Body of pancreas (tissue), 4 donors: ENCODE results near the gene ADIPOR2. TPM values are rescaled to one million over a fixed set of nuclear protein-coding genes. Genes with fewer than 3 reads are reported as not detected.

ENCODE experiments used
- ATAC-seq: fragments of 150-250 bp; one replicate; pipeline ENCODE4 v1.9.1; 2016
- DNase-seq, 4 donors: peaks; one replicate each; pipeline ENCODE4 v3.0.0-alpha.2; 2019
- H3K27ac ChIP-seq, 4 donors: fragments of 200-600 bp; sonication (generic); 1 replicate in 3 of 4; 2 replicates in 1 of 4; pipeline versions ENCODE4 v1.5.1 to v1.6.1; 2016 to 2019; ENCODE audit warnings: mild to moderate bottlenecking in 1 of 4, mixed read lengths in 1 of 4, moderate library complexity in 1 of 4
- H3K27me3 ChIP-seq, 2 donors: fragments of 200-600 bp; sonication (generic); one replicate each; pipeline ENCODE4 v1.6.0; 2016; ENCODE audit warnings: mild to moderate bottlenecking in 1 of 2
- H3K36me3 ChIP-seq, 2 donors: fragments of 200-600 bp; sonication (generic); replicated peaks in 1 of 2; 2 replicates each; pipeline ENCODE4 v1.5.1; 2016; ENCODE audit warnings: low read depth in 2 of 2; ENCODE audit not compliant: insufficient read depth in 1 of 2
- H3K4me1 ChIP-seq: fragments of 200-600 bp; sonication (generic); one replicate; pipeline ENCODE4 v1.6.0; 2016
- H3K4me3 ChIP-seq, 2 donors: fragments of 200-600 bp; sonication (generic); 1 replicate in 1 of 2; 2 replicates in 1 of 2; pipeline ENCODE4 v1.5.1; 2016 to 2019
- H3K9me3 ChIP-seq, 3 donors: fragments of 200-600 bp; sonication (generic); 1 replicate in 2 of 3; 2 replicates in 1 of 3; pipeline ENCODE4 v1.5.1; 2016
- POLR2A ChIP-seq, 3 donors: fragments of 450-650 bp; IDR thresholded peaks; one replicate each; pipeline ENCODE4 v1.6.1; 2016; ENCODE audit warnings: antibody characterized with exemption in 3 of 3, mild to moderate bottlenecking in 2 of 3
- WGBS, 2 donors: methylation state at CpG; one replicate each; pipeline ENCODE4 v1.1.5; 2017; 5-methylcytosine and 5-hydroxymethylcytosine counted together
- intact Hi-C: fragments of 100-400 bp; cut with DNase I; formaldehyde crosslinking; loops from one replicate; pipeline ENCODE4 v1.15.1; 2023
- total RNA-seq, 2 donors: library from RNA; depleted of rRNA; stranded (reverse); fragments of >200 nt; gene quantifications; one replicate each; pipeline ENCODE4 v1.1.0, GENCODE V29; 2016
- TF ChIP-seq, protein P1 (sequence below), 7 experiments: fragments of 450-650 bp in 4 of 7; fragments of 200-600 bp in 3 of 7; sonication (generic) in 3 of 7; IDR thresholded peaks; one replicate each; pipeline ENCODE4 v1.5.1; 2016 to 2019; ENCODE audit warnings: antibody characterized with exemption in 7 of 7

The ADIPOR2 gene
- total RNA-seq, 2 donors from 2014 or later: 16.8 to 20.5 TPM

DNA sequence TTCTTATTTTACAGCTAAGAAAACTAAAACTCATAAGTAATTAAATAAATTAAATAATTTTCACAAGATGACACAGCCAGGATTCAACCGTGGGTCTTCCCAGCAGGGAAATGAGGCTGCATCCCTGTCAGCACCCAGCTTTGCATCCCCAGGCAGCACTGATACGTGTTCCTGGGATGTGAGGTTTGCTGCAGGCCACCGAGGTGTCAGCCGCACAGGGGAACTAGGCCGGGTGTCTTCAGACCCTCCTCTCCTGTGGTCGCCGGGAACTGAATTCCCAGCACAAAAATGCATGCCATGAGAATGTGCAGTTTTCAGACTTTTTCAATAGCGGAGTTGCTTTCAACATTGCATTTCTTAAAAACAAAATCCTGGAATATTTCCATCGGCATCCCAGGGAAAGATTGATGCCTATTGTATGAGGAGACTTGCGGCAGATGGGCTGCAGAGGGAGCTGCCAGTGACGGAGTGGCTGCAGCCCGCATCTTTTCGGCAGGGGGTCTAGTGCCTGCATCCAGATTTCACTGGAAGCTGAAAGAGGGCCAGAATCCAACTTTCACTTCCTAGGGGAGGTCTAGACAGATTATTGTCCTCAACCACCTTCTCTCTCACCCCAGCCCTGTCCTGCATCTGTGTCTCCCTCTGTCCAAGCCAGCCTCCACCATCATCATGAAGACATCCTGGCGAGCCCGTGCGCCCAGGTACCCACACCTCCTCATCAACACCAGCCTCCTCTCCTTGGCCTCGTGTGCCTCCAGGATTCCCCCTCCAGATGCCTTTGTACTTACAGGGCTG is 142.1 kb downstream of the ADIPOR2 start:
- ATAC-seq: no peak
- intact Hi-C loops: no loop called here
- DNase-seq: no peak
- Histone ChIP-seq H3K36me3 (no peaks in the 10 kb centered on the region), H3K27me3 (no peaks in the 10 kb centered on the region), H3K4me3 (no peak overlapping the region), H3K9me3 (no peaks in the 10 kb centered on the region), H3K4me1 (peaks cover 16% of the 10 kb centered on the region), H3K27ac (no peak overlapping the region)
- no peak for TF ChIP-seq POLR2A (IDR thresholded peaks at IDR 0.05)
- TF ChIP-seq, protein P1, sequence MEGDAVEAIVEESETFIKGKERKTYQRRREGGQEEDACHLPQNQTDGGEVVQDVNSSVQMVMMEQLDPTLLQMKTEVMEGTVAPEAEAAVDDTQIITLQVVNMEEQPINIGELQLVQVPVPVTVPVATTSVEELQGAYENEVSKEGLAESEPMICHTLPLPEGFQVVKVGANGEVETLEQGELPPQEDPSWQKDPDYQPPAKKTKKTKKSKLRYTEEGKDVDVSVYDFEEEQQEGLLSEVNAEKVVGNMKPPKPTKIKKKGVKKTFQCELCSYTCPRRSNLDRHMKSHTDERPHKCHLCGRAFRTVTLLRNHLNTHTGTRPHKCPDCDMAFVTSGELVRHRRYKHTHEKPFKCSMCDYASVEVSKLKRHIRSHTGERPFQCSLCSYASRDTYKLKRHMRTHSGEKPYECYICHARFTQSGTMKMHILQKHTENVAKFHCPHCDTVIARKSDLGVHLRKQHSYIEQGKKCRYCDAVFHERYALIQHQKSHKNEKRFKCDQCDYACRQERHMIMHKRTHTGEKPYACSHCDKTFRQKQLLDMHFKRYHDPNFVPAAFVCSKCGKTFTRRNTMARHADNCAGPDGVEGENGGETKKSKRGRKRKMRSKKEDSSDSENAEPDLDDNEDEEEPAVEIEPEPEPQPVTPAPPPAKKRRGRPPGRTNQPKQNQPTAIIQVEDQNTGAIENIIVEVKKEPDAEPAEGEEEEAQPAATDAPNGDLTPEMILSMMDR (IDR thresholded peaks at IDR 0.05): no peak
- WGBS, 2 donors: 60 to 70% methylated on average over 17 of the region's 17 CpGs

- Histone ChIP-seq H3K4me1 (peaks cover 16% of the 10 kb centered on the region), H3K4me3 (no peak overlapping the region), H3K36me3 (no peaks in the 10 kb centered on the region), H3K27me3 (no peaks in the 10 kb centered on the region), H3K27ac (no peak overlapping the region), H3K9me3 (no peaks in the 10 kb centered on the region)
- TF ChIP-seq, protein P1 (IDR thresholded peaks at IDR 0.05): no peak
- TF ChIP-seq POLR2A (IDR thresholded peaks at IDR 0.05): no peak
- intact Hi-C loops: no loop called here
- no peak for DNase-seq
- 66 to 69% methylated on average over 10 of the region's 10 CpGs for WGBS, 2 donors
- ATAC-seq: no peak
These were observed 142.7 kb downstream of the ADIPOR2 start for GRCh38 chr12:1833596-1834028.

- peaks cover 16% of the 10 kb centered on the region for H3K4me1 ChIP-seq
- H3K27ac ChIP-seq: no peak overlapping the region
- no peak for ATAC-seq
- no peaks in the 10 kb centered on the region for H3K9me3 ChIP-seq
- TF ChIP-seq POLR2A (IDR thresholded peaks at IDR 0.05): no peak
- TF ChIP-seq, protein P1 (IDR thresholded peaks at IDR 0.05): no peak
- H3K4me3 ChIP-seq: no peak overlapping the region
- no peak for DNase-seq
- H3K36me3 ChIP-seq: no peaks in the 10 kb centered on the region
- no peaks in the 10 kb centered on the region for H3K27me3 ChIP-seq
- WGBS, 2 donors: 51 to 64% methylated on average over 11 to 15 of the region's 34 CpGs
- intact Hi-C loops: no loop called here
These were observed 143.5 kb downstream of the ADIPOR2 start for GRCh38 chr12:1834186-1834925.

DNA sequence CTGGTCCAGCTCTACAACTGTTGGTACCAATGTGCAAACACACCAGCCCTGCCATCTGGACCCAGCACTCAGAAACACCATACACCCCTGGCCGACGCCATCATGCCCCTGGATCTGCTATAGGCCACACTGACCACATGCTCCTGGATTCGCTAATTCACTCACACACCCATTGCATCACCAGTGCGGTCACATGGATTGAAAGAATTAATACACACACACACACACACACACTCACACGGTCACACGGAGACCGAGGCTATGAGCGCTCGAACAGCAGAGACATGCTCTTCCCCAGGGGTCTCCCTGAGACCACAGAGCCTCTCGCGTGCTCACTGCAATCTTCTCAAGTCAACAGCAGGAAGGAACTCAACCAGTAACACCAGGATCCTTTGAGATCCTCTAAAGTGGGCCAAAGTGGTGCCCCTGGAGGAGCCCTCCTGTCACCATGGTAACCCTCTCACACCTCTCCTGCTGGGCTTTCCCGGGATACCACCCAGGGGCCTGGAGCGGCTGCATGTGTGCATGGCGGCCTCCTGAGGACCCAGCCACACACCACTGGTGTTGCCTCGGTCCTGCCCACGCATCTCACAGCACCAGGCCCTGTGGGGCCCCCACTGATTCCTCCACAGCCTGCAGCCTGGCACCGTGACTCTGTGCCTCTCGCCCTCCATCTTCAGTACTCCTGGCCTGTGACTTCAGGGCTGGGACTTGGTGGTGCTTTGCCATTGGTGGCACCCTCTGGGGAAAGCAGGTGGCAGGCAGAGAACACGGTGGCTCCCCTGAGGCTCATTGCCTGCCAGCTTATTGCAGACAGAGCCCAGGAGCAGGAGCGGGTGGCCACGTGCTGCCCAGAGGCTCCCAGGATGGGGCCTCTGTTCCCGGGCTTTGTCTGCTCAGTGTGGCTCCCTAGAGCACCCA is 144.6 kb downstream of the ADIPOR2 start:
- TF ChIP-seq, protein P1 (IDR thresholded peaks at IDR 0.05): no peak
- H3K36me3 ChIP-seq: no peaks in the 10 kb centered on the region
- no peak for DNase-seq
- 66 to 68% methylated on average over 22 of the region's 22 CpGs for WGBS, 2 donors
- no peaks in the 10 kb centered on the region for H3K27me3 ChIP-seq
- H3K4me1 ChIP-seq: peaks cover 11% of the 10 kb centered on the region
- intact Hi-C loops: no loop called here
- no peaks in the 10 kb centered on the region for H3K9me3 ChIP-seq
- H3K27ac ChIP-seq: no peak overlapping the region
- no peak for ATAC-seq
- H3K4me3 ChIP-seq: no peak overlapping the region
